MM.1S (cell line): ENCODE results near the gene SMARCA4.

Experiments used
- DNase-seq: peaks from one replicate; pipeline ENCODE4 v3.0.0-alpha.2; 2015
- H2AFZ ChIP-seq: fragments of 300-600 bp; sonication (generic); 2 replicates; pipeline ENCODE4 v1.6.0; 2016; ENCODE audit warnings: antibody characterized with exemption, low read length
- H3F3A ChIP-seq: fragments of 300-600 bp; sonication (generic); 2 replicates; pipeline ENCODE4 v1.6.1; 2016; ENCODE audit warnings: mild to moderate bottlenecking, antibody characterized with exemption, low read length, moderate library complexity, mixed read lengths; ENCODE audit not compliant: insufficient read depth
- H3K27ac ChIP-seq: fragments of 300-600 bp; sonication (generic); 2 replicates; pipeline ENCODE4 v1.5.1; 2016; ENCODE audit warnings: mild to moderate bottlenecking, low read length
- H3K27me3 ChIP-seq: fragments of 300-600 bp; sonication (generic); replicated peaks from 2 replicates; pipeline ENCODE4 v1.6.0; 2016; ENCODE audit warnings: low read length; ENCODE audit not compliant: insufficient read depth
- H3K36me3 ChIP-seq: fragments of 300-600 bp; sonication (generic); replicated peaks from 2 replicates; pipeline ENCODE4 v1.6.1; 2016; ENCODE audit warnings: mild to moderate bottlenecking, low read length, mixed read lengths; ENCODE audit not compliant: insufficient read depth
- H3K4me1 ChIP-seq: fragments of 300-600 bp; sonication (generic); 2 replicates; pipeline ENCODE4 v1.6.1; 2016; ENCODE audit warnings: low read length, mixed read lengths
- H3K4me2 ChIP-seq: fragments of 300-600 bp; sonication (generic); 2 replicates; pipeline ENCODE4 v1.6.0; 2016; ENCODE audit warnings: low read depth, low read length
- H3K4me3 ChIP-seq: fragments of 300-600 bp; sonication (generic); 2 replicates; pipeline ENCODE4 v1.5.1; 2016; ENCODE audit warnings: low read length, mixed read lengths
- H3K79me2 ChIP-seq: fragments of 300-600 bp; sonication (generic); 2 replicates; pipeline ENCODE4 v1.6.1; 2016; ENCODE audit warnings: mixed run types, low read length, mixed read lengths
- H3K9ac ChIP-seq: fragments of 300-600 bp; sonication (generic); 2 replicates; pipeline ENCODE4 v1.6.1; 2016; ENCODE audit warnings: low read length, mixed read lengths
- H3K9me2 ChIP-seq: fragments of 300-600 bp; sonication (generic); replicated peaks from 2 replicates; pipeline ENCODE4 v1.6.1; 2016; ENCODE audit warnings: mild to moderate bottlenecking, low read length, mixed read lengths; ENCODE audit not compliant: insufficient read depth
- H3K9me3 ChIP-seq: fragments of 300-600 bp; sonication (generic); replicated peaks from 2 replicates; pipeline ENCODE4 v1.6.1; 2016; ENCODE audit warnings: mild to moderate bottlenecking, low read length, mixed read lengths; ENCODE audit not compliant: insufficient read depth
- H4K20me1 ChIP-seq: fragments of 300-600 bp; sonication (generic); 2 replicates; pipeline ENCODE4 v1.6.1; 2016; ENCODE audit warnings: mild to moderate bottlenecking, low read length, moderate library complexity, mixed read lengths; ENCODE audit not compliant: insufficient read depth
- EZH2 ChIP-seq: fragments of 300-600 bp; sonication (generic); optimal IDR thresholded peaks from 2 replicates; pipeline ENCODE3; 2017; ENCODE audit warnings: low read depth, mild to moderate bottlenecking, antibody characterized with exemption, low read length, mixed read lengths
- EZH2phosphoT487 ChIP-seq: fragments of 300-600 bp; sonication (generic); IDR thresholded peaks from 2 replicates; pipeline ENCODE4 v1.6.1; 2018; ENCODE audit warnings: antibody characterized with exemption, low read length
- TF ChIP-seq, protein P1 (sequence below): fragments of 300-600 bp; sonication (generic); IDR thresholded peaks from 2 replicates; pipeline ENCODE4 v1.5.1; 2016; ENCODE audit warnings: antibody characterized with exemption, low read length, mixed read lengths

SMARCA4 gene

DNA sequence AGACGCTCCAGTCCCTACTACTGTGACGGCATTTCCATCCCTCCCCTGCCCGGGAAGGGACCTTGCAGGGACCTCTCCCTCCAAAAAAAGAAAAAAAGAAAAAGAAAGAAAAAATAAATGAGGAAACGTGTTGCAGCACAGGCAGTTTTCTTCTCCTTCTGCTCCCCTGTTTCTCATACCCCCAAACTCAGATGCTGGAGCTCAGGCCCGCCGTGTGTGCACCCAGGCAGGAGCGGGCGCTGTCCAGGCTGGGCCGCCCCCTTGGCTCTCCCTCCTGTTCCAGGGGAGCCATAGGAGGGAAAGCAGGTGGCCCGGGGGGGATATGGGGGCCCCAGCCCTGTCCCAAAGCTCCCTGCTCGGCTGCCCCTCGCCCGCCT lies 38.2 kb upstream of the SMARCA4 start:
- Histone ChIP-seq H3K9ac (no peak overlapping the region), H3K4me1 (peaks cover 6% of the 10 kb centered on the region; the same call in 1 of the 2 replicates), H3K27ac (no peak overlapping the region), H3K79me2 (peaks cover 6% of the 10 kb centered on the region), H3K4me2 (no peak overlapping the region), H3K4me3 (no peak overlapping the region), H3F3A (no peaks in the 10 kb centered on the region), H4K20me1 (no peaks in the 10 kb centered on the region), H3K9me3 (no peaks in the 10 kb centered on the region), H2AFZ (no peak overlapping the region), H3K36me3 (no peaks in the 10 kb centered on the region), H3K9me2 (no peaks in the 10 kb centered on the region), H3K27me3 (no peaks in the 10 kb centered on the region)
- TF ChIP-seq EZH2phosphoT487 (no peak), EZH2 (no peak)
- TF ChIP-seq, protein P1, sequence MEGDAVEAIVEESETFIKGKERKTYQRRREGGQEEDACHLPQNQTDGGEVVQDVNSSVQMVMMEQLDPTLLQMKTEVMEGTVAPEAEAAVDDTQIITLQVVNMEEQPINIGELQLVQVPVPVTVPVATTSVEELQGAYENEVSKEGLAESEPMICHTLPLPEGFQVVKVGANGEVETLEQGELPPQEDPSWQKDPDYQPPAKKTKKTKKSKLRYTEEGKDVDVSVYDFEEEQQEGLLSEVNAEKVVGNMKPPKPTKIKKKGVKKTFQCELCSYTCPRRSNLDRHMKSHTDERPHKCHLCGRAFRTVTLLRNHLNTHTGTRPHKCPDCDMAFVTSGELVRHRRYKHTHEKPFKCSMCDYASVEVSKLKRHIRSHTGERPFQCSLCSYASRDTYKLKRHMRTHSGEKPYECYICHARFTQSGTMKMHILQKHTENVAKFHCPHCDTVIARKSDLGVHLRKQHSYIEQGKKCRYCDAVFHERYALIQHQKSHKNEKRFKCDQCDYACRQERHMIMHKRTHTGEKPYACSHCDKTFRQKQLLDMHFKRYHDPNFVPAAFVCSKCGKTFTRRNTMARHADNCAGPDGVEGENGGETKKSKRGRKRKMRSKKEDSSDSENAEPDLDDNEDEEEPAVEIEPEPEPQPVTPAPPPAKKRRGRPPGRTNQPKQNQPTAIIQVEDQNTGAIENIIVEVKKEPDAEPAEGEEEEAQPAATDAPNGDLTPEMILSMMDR = no peak
- DNase-seq = no peak

DNA sequence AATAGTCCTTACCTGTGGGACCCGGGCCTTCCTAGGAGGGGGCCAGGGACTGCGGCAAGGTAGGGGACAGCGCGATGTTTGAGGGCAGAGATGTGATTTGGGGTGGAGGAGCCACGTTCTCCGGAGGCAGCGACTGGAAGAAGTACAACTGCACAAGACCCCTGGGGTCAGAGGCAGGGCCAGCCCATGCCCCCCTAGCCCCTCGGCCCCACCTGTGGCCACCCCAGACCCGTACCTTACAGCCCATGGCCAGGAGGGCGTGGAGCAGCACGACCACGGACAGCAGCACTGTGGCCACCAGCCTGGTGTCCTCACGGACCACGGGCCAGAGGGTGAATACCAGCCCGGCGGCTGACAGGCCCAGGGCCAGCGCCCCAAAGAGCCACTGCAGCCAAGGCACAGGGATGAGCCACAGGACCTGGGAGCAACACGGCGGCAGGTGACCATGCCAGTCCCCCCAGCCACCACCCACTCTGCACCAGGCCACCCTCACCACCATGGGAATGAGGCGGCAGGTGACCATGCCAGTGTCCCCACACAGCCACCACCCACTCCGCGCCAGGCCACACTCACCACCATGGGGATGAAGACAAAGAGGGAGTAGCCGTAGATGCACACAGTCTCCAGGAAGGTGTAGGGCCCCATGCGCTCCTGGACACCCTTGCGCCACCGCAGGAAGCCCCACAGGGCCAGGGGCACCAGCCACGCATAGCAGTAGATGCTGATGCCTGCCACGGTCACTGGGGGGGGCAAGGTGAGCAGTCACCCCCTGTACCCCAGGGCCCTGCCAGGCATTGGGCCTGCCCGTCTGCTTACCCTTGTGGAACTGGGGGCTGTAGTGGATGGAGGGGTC lies 37.3 kb upstream of the SMARCA4 start:
- Histone ChIP-seq H3K4me1 (peaks cover 7% of the 10 kb centered on the region; the same call in 1 of the 2 replicates), H3K27me3 (no peaks in the 10 kb centered on the region), H3K9me2 (no peaks in the 10 kb centered on the region), H3F3A (no peaks in the 10 kb centered on the region), H3K79me2 (peaks cover 14% of the 10 kb centered on the region), H3K4me2 (no peak overlapping the region), H3K9ac (no peak overlapping the region), H3K36me3 (no peaks in the 10 kb centered on the region), H3K27ac (no peak overlapping the region), H2AFZ (no peak overlapping the region), H3K9me3 (no peaks in the 10 kb centered on the region), H3K4me3 (no peak overlapping the region), H4K20me1 (no peaks in the 10 kb centered on the region)
- TF ChIP-seq EZH2 = no peak
- no peak for TF ChIP-seq EZH2phosphoT487
- TF ChIP-seq, protein P1 = no peak
- no peak for DNase-seq

DNA sequence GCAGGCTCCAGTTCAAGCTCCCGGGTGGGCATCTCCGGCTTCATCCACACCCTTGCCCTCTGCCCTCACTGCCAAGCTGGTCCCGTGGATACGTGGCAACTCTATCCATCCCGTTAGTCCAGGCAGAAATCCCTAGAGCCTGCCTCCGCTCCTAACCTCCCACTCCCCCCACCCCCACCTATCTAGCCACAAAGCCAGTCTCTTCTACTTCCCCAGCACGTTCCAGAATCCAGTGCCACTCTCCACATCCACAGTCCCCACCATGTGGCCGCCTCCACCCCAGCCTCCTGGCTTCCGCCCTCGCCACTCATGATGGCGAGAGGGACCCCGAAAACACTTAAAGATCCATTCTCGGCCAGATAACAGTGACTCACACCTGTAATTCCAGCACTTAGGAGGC lies 36.2 kb upstream of the SMARCA4 start:
- H3K9ac ChIP-seq = no peak overlapping the region
- no peak for TF ChIP-seq EZH2phosphoT487
- TF ChIP-seq, protein P1 = no peak
- H3K27ac ChIP-seq = no peak overlapping the region

More for the DNA sequence above, 36.2 kb upstream of the SMARCA4 start:
- Histone ChIP-seq H3K4me3 (no peak overlapping the region), H3K27me3 (no peaks in the 10 kb centered on the region), H3F3A (0 out of 2 replicates have a peak, but pooled peaks cover 2% of the 10 kb centered on the region), H3K79me2 (peaks cover 24% of the 10 kb centered on the region), H2AFZ (no peak overlapping the region), H3K9me3 (no peaks in the 10 kb centered on the region), H3K4me1 (peaks cover 7% of the 10 kb centered on the region; the same call in 1 of the 2 replicates), H3K4me2 (no peak overlapping the region), H4K20me1 (no peaks in the 10 kb centered on the region), H3K36me3 (no peaks in the 10 kb centered on the region), H3K9me2 (no peaks in the 10 kb centered on the region)
- DNase-seq = no peak
